NT2/D1 (cell line): ENCODE results near the gene CAMK2D.

Source experiments
- DNase-seq: peaks from one replicate; pipeline ENCODE4 v3.0.0-alpha.2; 2011; ENCODE audit warnings: low read depth, low spot score
- H3K27me3 ChIP-seq: 2 replicates; pipeline ENCODE4 v1.6.0; 2011; ENCODE audit warnings: mild to moderate bottlenecking; ENCODE audit not compliant: insufficient read length, insufficient read depth
- H3K36me3 ChIP-seq: 2 replicates; pipeline ENCODE4 v1.6.1; 2011; ENCODE audit warnings: mild to moderate bottlenecking, low read length, mixed read lengths; ENCODE audit not compliant: insufficient read depth, insufficient read length
- H3K4me1 ChIP-seq: 2 replicates; pipeline ENCODE4 v1.5.1; 2011; ENCODE audit not compliant: insufficient read depth, insufficient read length
- H3K4me3 ChIP-seq: 2 replicates; pipeline ENCODE4 v1.5.1; 2011; ENCODE audit warnings: low read depth; ENCODE audit not compliant: insufficient read length
- H3K9ac ChIP-seq: 2 replicates; pipeline ENCODE4 v1.6.0; 2011; ENCODE audit warnings: low read depth; ENCODE audit not compliant: insufficient read length
- H3K9me3 ChIP-seq: 2 replicates; pipeline ENCODE4 v1.5.1; 2011; ENCODE audit warnings: mild to moderate bottlenecking, low read length; ENCODE audit not compliant: insufficient read depth
- SUZ12 ChIP-seq: IDR thresholded peaks from 2 replicates; pipeline ENCODE4 v1.6.1; 2011; ENCODE audit not compliant: insufficient read length, insufficient read depth; ENCODE audit errors: extremely low read depth
- YY1 ChIP-seq: IDR thresholded peaks from 2 replicates; pipeline ENCODE4 v1.6.1; 2011; ENCODE audit not compliant: insufficient read length, insufficient read depth
- ZNF274 ChIP-seq: IDR thresholded peaks from 2 replicates; pipeline ENCODE4 v1.6.1; 2011; ENCODE audit warnings: mild to moderate bottlenecking, low read depth, low read length

Gene CAMK2D

GRCh38 chr4:113646442-113646822, 115.1 kb downstream of the CAMK2D start:
- DNase-seq = peak; percentile 62
- TF ChIP-seq SUZ12 (no peak), YY1 (no peak), ZNF274 (no peak)
- H3K9me3 ChIP-seq = no peaks in the 10 kb centered on the region
- H3K36me3 ChIP-seq = no peaks in the 10 kb centered on the region
- H3K4me1 ChIP-seq = peaks cover 3% of the 10 kb centered on the region
- no peak overlapping the region for H3K4me3 ChIP-seq
- H3K9ac ChIP-seq = no peak overlapping the region
- H3K27me3 ChIP-seq = no peaks in the 10 kb centered on the region

- Histone ChIP-seq H3K9me3 (no peaks in the 10 kb centered on the region), H3K4me3 (no peak overlapping the region), H3K4me1 (peaks cover 3% of the 10 kb centered on the region), H3K9ac (no peak overlapping the region), H3K36me3 (no peaks in the 10 kb centered on the region), H3K27me3 (no peaks in the 10 kb centered on the region)
- no peak for TF ChIP-seq SUZ12
- TF ChIP-seq ZNF274 = no peak
- TF ChIP-seq YY1 = no peak
- DNase-seq = peak; percentile 40
Observed at GRCh38 chr4:113645771-113646441, 115.6 kb downstream of the CAMK2D start.

GRCh38 chr4:113645288-113645687, 116.2 kb downstream of the CAMK2D start:
- Histone ChIP-seq H3K9ac (no peak overlapping the region), H3K9me3 (no peaks in the 10 kb centered on the region), H3K36me3 (no peaks in the 10 kb centered on the region), H3K27me3 (no peaks in the 10 kb centered on the region), H3K4me1 (peaks cover 3% of the 10 kb centered on the region), H3K4me3 (no peak overlapping the region)
- TF ChIP-seq ZNF274 = no peak
- no peak for TF ChIP-seq YY1
- no peak for TF ChIP-seq SUZ12
- no peak for DNase-seq

- Histone ChIP-seq H3K4me1 (peaks cover 3% of the 10 kb centered on the region), H3K4me3 (no peak overlapping the region), H3K27me3 (no peaks in the 10 kb centered on the region), H3K9ac (no peak overlapping the region), H3K36me3 (no peaks in the 10 kb centered on the region), H3K9me3 (no peaks in the 10 kb centered on the region)
- TF ChIP-seq YY1 (no peak), SUZ12 (no peak), ZNF274 (no peak)
- DNase-seq = no peak
Observed at GRCh38 chr4:113644398-113644797, 117.1 kb downstream of the CAMK2D start.

- DNase-seq = no peak
- H3K9ac ChIP-seq = no peak overlapping the region
- no peaks in the 10 kb centered on the region for H3K27me3 ChIP-seq
- no peaks in the 10 kb centered on the region for H3K36me3 ChIP-seq
- peaks cover 3% of the 10 kb centered on the region for H3K4me1 ChIP-seq
- H3K9me3 ChIP-seq = no peaks in the 10 kb centered on the region
- TF ChIP-seq YY1 (no peak), ZNF274 (no peak), SUZ12 (no peak)
- no peak overlapping the region for H3K4me3 ChIP-seq
Observed at GRCh38 chr4:113643505-113643904, 118.0 kb downstream of the CAMK2D start.

- Histone ChIP-seq H3K4me3 (no peak overlapping the region), H3K4me1 (peaks cover 3% of the 10 kb centered on the region), H3K27me3 (no peaks in the 10 kb centered on the region), H3K36me3 (no peaks in the 10 kb centered on the region), H3K9ac (no peak overlapping the region), H3K9me3 (no peaks in the 10 kb centered on the region)
- no peak for DNase-seq
- TF ChIP-seq ZNF274 (no peak), SUZ12 (no peak), YY1 (no peak)
Observed at GRCh38 chr4:113641025-113641431, 120.5 kb downstream of the CAMK2D start.

- no peaks in the 10 kb centered on the region for H3K4me1 ChIP-seq
- no peak for DNase-seq
- no peak overlapping the region for H3K4me3 ChIP-seq
- no peak overlapping the region for H3K9ac ChIP-seq
- H3K9me3 ChIP-seq = no peaks in the 10 kb centered on the region
- no peak for TF ChIP-seq YY1
- TF ChIP-seq SUZ12 = no peak
- no peaks in the 10 kb centered on the region for H3K27me3 ChIP-seq
- H3K36me3 ChIP-seq = no peaks in the 10 kb centered on the region
Observed at GRCh38 chr4:113639326-113639725, 122.2 kb downstream of the CAMK2D start.

GRCh38 chr4:113638562-113638832, 123.0 kb downstream of the CAMK2D start:
- TF ChIP-seq ZNF274 (no peak), SUZ12 (no peak), YY1 (no peak)
- no peak overlapping the region for H3K4me3 ChIP-seq

More at GRCh38 chr4:113638562-113638832, 123.0 kb downstream of the CAMK2D start:
- no peak overlapping the region for H3K9ac ChIP-seq
- no peaks in the 10 kb centered on the region for H3K4me1 ChIP-seq
- no peaks in the 10 kb centered on the region for H3K27me3 ChIP-seq
- H3K36me3 ChIP-seq = no peaks in the 10 kb centered on the region
- no peak for DNase-seq
- H3K9me3 ChIP-seq = no peaks in the 10 kb centered on the region
